GM15510 (cell line): ENCODE measurements around the gene ZNF439.

Experiments
- POLR2A ChIP-seq: IDR thresholded peaks from 3 replicates; pipeline ENCODE4 v1.6.1; 2011; ENCODE audit warnings: borderline replicate concordance; ENCODE audit not compliant: insufficient read length; ENCODE audit errors: extremely low read depth

Gene ZNF439

GRCh38 chr19:11848594-11849469 lies at the start of gene ZNF439:
ZNF439 (plus strand) TSS chr19:11848726; CDS start chr19:11848868, 142 bp downstream.
- peak; percentile 47 for TF ChIP-seq POLR2A

- no peak for TF ChIP-seq POLR2A
Measured at GRCh38 chr19:11806354-11807098, 42.0 kb upstream of the ZNF439 start.

- no peak for TF ChIP-seq POLR2A
Measured at GRCh38 chr19:11807099-11807380, 41.5 kb upstream of the ZNF439 start.

GRCh38 chr19:11813703-11814028 lies 34.9 kb upstream of the ZNF439 start:
- TF ChIP-seq POLR2A = no peak

GRCh38 chr19:11814029-11814699 lies 34.4 kb upstream of the ZNF439 start, which contains the start of gene ZNF440:
ZNF440 (plus strand) TSS chr19:11814273; CDS start chr19:11814448, 175 bp downstream.
- peak; percentile 81 for TF ChIP-seq POLR2A

GRCh38 chr19:11814700-11815035 lies 33.9 kb upstream of the ZNF439 start:
- no peak for TF ChIP-seq POLR2A

- TF ChIP-seq POLR2A = no peak
Measured at GRCh38 chr19:11821474-11822109, 26.9 kb upstream of the ZNF439 start.

- TF ChIP-seq POLR2A = no peak
Measured at GRCh38 chr19:11832253-11832912, 16.1 kb upstream of the ZNF439 start.

- TF ChIP-seq POLR2A = no peak
Measured at GRCh38 chr19:11833541-11833940, 15.0 kb upstream of the ZNF439 start.

- TF ChIP-seq POLR2A = no peak
Measured at GRCh38 chr19:11843722-11844121, 4.8 kb upstream of the ZNF439 start.

GRCh38 chr19:11848200-11848593 lies 329 bp upstream of the ZNF439 start:
- TF ChIP-seq POLR2A = no peak

GRCh38 chr19:11853358-11853757 lies 4.8 kb downstream of the ZNF439 start:
- TF ChIP-seq POLR2A = no peak

GRCh38 chr19:11856596-11857250 lies 8.2 kb downstream of the ZNF439 start:
- no peak for TF ChIP-seq POLR2A

GRCh38 chr19:11860721-11861120 lies 12.2 kb downstream of the ZNF439 start:
- no peak for TF ChIP-seq POLR2A
